Epithelial cell of proximal tubule (primary cell): ENCODE measurements around the gene EMD. TPM values are rescaled to one million over a fixed set of nuclear protein-coding genes. Genes with fewer than 3 reads are reported as not detected.

Source experiments
- DNase-seq: peaks from one replicate; pipeline ENCODE4 v3.0.0-alpha.2; 2011; ENCODE audit warnings: low read depth
- H3K4me3 ChIP-seq: 2 replicates; pipeline ENCODE4 v1.5.1; 2011; ENCODE audit warnings: low read depth, mild to moderate bottlenecking, low read length
- total RNA-seq: library from RNA; depleted of rRNA; stranded (reverse); fragments of >200 nt; gene quantifications from 2 replicates; pipeline ENCODE4 v1.2.3, GENCODE V29; 2015
- TF ChIP-seq, protein P1 (sequence below): conservative IDR thresholded peaks from 2 replicates; pipeline ENCODE4 v1.5.1; 2012; ENCODE audit warnings: low read depth, mild to moderate bottlenecking, low read length

Gene EMD
- total RNA-seq, 1 donor from 2014 or later = 50.7 TPM

DNA sequence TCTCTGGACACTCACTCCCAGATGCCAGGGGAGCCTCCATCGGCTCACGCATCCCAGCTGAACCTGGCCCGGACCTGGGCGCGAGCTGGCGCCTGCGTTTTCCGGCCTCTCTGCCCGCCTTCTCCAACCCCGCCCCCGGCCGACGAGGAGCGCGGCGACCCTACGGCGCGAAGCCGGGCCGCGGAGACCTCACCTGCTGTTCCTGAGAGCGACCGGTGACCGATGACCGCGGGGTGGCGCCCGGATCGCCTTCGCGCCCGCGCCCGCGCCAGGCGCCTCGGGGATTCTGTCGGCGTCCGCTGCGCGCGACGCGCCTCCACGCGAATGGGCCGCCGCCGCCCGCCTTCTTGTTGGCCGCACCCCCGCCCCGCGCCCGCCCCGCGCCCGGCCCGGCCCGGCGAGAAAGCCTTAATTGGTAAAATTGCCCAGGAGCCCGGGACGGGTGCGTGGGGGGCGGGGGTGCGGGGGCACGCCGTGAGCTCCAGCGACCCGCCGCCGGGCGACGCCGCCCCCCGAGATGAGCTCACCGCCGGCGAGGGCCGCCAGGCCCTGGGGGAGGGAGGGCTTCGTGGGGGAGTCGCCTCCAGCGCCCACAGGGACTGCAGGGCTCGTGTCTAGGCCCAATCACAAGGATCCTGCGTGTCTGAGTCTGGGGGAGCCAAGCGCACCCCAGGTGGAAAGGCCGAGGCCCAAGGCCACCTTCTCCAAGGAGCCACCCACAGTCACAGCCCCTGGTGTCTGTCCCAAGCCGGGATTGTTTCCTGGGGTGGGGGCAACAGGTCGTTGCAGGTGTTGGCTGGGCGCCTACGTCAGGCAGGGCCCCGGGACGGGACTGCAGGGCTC is 4.6 kb upstream of the EMD start, which contains the start of gene FLNA:
Gene FLNA (minus strand): TSS at position 322 of the 843 bp plus-strand sequence. CDS start 3,389 bp downstream, outside the sequence.
- no peak for DNase-seq
- H3K4me3 ChIP-seq = peak within 1 kb of the TSS; percentile 57
- TF ChIP-seq, protein P1, sequence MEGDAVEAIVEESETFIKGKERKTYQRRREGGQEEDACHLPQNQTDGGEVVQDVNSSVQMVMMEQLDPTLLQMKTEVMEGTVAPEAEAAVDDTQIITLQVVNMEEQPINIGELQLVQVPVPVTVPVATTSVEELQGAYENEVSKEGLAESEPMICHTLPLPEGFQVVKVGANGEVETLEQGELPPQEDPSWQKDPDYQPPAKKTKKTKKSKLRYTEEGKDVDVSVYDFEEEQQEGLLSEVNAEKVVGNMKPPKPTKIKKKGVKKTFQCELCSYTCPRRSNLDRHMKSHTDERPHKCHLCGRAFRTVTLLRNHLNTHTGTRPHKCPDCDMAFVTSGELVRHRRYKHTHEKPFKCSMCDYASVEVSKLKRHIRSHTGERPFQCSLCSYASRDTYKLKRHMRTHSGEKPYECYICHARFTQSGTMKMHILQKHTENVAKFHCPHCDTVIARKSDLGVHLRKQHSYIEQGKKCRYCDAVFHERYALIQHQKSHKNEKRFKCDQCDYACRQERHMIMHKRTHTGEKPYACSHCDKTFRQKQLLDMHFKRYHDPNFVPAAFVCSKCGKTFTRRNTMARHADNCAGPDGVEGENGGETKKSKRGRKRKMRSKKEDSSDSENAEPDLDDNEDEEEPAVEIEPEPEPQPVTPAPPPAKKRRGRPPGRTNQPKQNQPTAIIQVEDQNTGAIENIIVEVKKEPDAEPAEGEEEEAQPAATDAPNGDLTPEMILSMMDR = no peak

DNA sequence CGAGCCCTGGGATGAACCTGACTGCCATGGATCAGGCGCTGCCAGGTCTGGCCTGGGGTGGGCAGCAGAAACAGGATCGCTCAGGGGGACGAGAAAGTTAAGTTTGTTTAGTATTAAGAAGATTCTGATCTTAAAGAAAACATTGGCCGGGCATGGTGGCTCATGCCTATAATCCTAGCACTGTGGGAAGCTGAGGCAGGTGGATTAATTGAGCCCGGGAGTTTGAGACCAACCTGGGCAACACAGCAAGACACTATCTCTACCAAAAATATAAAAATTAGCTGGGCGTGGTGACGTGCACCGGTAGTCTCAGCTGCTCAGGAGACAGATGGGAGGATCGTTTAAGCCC is 4.0 kb upstream of the EMD start:
- DNase-seq = no peak
- TF ChIP-seq, protein P1 = no peak
- H3K4me3 ChIP-seq = peak overlapping the region; percentile 43

DNA sequence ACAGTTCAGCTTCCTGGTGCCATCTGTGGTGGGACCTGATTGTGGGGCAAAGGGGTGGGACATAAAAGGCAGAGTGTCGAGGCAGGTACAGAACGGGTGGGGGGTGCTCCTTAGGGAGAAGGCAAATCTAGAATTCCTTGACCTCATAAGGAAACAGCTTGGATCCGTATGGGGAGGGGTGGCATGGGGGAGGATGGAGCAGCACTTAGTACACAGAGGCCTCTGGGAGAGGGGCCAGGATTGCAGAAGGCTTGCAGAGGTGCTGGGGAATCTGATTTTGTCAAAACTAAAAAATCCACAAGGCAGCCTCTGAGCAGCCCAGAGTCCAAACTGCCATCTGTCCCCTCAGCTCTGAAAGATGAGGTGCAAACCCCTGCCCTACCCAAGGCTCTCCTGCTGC is 2.3 kb upstream of the EMD start:
- no peak for DNase-seq

DNA sequence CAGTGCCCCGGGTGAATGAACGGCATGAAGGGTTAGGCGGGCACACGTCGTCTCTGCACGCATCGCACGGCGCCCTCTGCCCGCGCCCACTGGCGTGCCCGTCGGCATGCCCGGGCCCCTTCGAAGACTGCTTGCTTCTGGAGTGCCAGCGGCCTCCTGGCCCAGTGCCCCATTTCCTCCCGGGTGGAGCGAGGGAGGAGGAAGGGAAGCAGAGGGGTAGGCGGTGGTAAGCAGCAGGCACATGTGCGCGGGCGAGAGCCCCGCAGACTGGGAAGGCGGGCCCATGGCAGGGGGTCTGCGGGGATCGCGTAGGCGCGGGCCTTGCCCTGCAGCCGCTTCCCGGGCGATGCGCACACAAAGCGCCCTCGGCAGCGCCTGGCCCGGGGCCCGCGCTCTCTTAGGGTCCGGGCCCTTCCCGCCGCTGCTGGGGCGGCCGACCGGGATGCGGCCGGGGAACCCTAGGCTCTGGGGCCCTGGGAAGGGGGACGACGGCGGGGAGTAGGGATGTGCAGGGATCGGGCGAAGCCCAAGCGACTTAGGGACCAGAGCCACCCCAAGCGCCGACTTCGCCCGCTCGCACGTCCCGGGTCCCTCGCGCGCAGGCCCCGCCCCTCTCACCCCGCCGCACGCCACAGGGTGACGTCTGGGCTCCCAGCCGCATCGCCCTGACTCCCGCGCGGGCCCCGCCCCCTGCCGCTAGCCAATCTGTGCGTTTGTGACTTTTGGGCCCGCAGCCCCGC is 866 bp upstream of the EMD start:
- TF ChIP-seq, protein P1 = no peak
- no peak for DNase-seq
- H3K4me3 ChIP-seq = peak overlapping the region; percentile 53

More for the DNA sequence above, 2.3 kb upstream of the EMD start:
- H3K4me3 ChIP-seq = no peak overlapping the region
- TF ChIP-seq, protein P1 = no peak

DNA sequence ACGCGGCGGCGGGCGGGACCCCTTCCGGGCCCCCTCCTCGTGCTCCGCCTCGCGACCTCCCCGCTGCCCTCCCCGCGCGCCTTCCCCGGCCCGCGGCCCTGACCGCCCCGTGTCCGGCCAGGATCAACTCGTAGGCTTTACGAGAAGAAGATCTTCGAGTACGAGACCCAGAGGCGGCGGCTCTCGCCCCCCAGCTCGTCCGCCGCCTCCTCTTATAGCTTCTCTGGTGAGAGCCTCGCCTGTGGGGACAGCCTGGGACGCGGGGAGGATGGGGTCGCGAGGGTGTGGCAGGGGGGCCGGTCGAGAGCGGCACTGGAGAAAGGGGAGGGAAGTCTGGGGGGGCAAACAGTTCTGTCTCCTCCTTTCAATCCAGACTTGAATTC is 465 bp downstream of the EMD start:
- peak overlapping the region; percentile 73 for H3K4me3 ChIP-seq
- TF ChIP-seq, protein P1 = no peak
- DNase-seq = no peak

DNA sequence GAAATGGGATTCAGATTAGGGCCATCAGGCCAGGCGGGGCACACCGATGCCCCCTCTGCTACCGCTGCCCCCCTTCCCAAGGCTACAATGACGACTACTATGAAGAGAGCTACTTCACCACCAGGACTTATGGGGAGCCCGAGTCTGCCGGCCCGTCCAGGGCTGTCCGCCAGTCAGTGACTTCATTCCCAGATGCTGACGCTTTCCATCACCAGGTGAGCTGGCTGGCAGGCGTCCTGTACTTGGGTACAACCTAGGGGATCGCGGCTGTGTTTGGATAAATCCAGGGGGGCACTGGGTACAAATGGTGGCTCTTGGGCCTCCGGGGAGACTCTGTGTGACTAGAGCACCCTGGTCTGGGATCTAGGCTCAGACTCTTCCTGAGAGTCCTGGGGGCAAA is 1.1 kb downstream of the EMD start:
- H3K4me3 ChIP-seq = peak overlapping the region; percentile 73
- TF ChIP-seq, protein P1 = no peak
- DNase-seq = no peak
